EH (cell line): ENCODE results near the gene ST6GAL1.
"Not testable (repeated sequence)": the region's sequence is repeated elsewhere in the genome, so short reads cannot be mapped to it uniquely, and the experiment has no call there.

Experiments used
- DNase-seq: peaks from one replicate; pipeline ENCODE4 v3.0.0-alpha.2; 2015; ENCODE audit warnings: low read depth

Gene ST6GAL1

DNA sequence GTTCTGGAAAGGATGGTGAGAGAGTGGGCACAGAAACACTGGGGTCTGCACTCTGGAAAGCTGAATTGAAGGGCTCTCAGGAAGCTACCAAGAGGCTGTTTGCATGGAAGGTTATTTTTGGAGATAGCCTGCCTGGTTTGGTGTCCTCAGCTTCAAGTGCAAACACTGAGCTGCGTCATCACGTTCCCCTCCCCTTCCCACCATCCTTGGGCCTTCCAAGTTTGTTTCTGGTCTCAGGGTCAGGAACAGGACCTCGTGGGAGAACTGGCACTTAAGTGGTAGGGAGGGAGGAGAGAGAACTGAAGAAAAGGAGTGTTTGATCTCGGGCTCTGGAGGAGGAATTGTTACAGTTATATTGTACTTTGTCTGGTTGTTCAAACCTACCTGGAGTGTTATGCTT lies 10.6 kb downstream of the ST6GAL1 start:
- DNase-seq: no peak

- DNase-seq: no peak
These were observed 11.8 kb downstream of the ST6GAL1 start for GRCh38 chr3:186942168-186942567.

GRCh38 chr3:186945255-186945823 lies 15.0 kb downstream of the ST6GAL1 start:
- DNase-seq: no peak

GRCh38 chr3:186946756-186947375 lies 16.5 kb downstream of the ST6GAL1 start:
- DNase-seq: no peak

GRCh38 chr3:186949281-186949982 lies 19.1 kb downstream of the ST6GAL1 start:
- DNase-seq: peak; percentile 9

- no peak for DNase-seq
These were observed 20.2 kb downstream of the ST6GAL1 start for GRCh38 chr3:186950402-186951093.

DNA sequence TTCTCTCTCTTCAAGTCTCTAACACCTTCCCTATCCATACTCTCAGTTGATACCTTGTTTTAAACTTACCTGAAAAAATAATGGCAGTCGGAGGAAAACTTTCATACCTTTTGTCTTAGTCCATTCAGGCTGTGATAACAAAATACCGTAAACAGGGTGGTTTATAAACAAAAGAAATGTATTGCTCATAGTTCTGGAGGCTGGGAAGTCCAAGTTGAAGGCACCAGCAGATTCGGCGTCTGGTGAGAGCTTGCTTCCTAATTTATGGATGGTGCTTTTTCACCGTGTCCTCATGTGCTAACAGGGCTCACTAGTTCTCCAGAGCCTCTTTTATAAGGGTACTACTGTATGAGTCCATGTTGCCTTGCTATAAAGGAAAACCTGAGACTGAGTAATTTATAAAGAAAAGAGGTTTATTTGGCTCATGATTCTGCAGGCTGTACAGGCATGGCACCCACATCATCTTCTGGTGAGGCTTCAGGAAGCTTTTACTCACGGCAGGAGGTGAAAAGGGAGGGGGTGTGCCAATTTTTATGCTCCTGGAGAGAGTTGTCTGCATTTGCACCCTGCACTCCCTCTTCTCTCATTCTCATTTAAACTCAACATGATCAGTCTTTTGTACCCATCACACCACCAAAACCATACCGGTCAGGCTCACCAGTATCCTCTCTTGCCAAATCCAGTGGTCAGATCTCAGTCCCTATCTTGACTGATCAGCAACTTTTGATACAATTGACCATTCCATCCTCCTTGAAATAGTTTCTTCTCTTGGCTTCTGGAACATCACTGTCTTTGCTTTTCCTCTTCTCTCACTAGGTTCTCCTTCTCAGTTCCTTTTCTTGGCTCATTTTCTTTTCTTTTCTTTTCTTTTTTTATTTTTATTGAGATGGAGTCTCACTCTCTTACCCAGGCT lies 21.6 kb downstream of the ST6GAL1 start:
- no peak for DNase-seq

DNA sequence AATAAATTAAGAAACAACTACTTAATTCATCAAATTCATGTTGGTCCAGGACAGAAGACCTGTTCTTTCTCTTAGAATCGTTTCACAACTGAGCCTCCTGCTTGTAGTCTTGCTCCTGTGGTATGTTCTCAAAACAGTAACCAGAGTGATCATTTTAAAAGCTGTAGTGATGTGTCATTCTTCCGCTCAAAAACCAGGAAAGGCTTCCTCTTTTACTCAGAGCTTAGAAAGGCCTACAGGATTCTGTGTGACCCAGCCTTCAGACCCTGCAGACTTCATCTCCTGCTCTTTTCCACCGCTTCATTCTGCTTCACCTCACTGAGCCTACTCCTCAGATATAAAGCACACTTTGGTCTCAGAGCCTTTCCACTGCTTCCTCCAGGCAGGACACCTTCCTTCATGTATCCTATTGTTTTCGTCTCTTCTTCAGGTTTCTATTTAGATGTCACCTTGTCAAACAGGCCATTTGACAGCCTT lies 22.7 kb downstream of the ST6GAL1 start:
- peak; percentile 62 for DNase-seq

- DNase-seq: peak; percentile 35
These were observed 23.8 kb downstream of the ST6GAL1 start for GRCh38 chr3:186953992-186954699.

GRCh38 chr3:186955898-186956696 lies 25.8 kb downstream of the ST6GAL1 start:
- peak; percentile 18 for DNase-seq

- no peak for DNase-seq
These were observed 28.8 kb downstream of the ST6GAL1 start for GRCh38 chr3:186959029-186959624.

DNA sequence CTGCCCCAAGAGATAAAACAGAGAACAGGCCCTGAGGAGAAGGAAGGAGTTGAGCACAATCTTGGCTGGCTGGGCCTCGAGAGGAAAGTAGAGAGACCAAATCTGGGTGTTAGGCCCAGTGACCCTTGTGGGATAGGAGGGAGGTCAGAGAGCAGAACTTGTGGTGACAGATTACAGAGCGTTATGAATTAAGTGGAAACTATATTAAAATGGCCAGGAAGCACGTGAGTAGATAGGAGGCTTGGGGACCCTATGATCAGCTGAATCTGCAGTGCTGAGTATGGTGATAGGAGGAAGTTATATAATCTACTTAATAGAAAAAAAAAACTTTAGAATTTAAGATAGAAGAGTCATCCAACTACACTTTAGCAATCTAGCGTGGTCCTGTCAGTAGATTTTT lies 30.0 kb downstream of the ST6GAL1 start:
- no peak for DNase-seq

DNA sequence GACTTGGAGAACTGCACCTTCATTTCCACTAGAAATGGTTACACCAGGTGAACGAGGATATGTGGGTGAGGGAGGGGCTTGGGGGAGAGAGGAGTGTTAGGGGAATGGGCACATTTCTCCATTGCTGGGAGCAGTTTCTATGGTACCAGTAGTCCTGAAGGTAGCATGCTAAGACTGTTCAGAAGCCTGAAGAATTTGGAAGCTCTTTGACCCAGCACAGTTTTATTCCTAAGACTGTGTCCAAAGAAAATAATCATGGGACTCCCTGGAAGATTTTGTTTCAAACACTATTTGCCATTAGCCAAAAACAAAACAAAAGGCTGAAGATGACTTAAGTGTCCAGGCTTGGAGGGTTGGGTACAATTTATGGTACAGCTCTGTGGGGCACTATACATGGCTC lies 32.1 kb downstream of the ST6GAL1 start:
- peak; percentile 9 for DNase-seq

- DNase-seq: no peak
These were observed 33.3 kb downstream of the ST6GAL1 start for GRCh38 chr3:186963636-186964035.

DNA sequence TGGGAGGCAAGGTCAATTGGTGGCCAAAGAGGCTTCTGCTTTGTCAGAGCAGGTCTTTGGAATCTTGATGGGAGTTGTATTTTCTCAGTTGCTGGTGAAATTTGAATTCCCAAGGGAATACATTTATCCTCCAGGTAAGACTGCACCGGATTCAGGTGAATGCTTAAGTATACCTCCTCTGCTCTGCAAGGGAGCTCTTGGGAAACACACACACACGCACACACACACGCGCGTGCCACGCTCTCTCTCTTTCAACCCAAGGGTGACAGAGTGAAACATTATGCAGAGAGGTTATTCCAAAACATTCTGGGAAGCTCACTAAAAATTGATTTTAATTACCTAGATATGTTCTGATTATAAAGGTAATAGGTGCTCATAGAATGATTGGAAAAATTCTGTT lies 33.7 kb downstream of the ST6GAL1 start:
- DNase-seq: no peak

GRCh38 chr3:186964616-186965015 lies 34.3 kb downstream of the ST6GAL1 start:
- no peak for DNase-seq

GRCh38 chr3:186965141-186965879 lies 35.0 kb downstream of the ST6GAL1 start:
- DNase-seq: peak; percentile 8

GRCh38 chr3:186966406-186966805 lies 36.1 kb downstream of the ST6GAL1 start:
- no peak for DNase-seq

DNA sequence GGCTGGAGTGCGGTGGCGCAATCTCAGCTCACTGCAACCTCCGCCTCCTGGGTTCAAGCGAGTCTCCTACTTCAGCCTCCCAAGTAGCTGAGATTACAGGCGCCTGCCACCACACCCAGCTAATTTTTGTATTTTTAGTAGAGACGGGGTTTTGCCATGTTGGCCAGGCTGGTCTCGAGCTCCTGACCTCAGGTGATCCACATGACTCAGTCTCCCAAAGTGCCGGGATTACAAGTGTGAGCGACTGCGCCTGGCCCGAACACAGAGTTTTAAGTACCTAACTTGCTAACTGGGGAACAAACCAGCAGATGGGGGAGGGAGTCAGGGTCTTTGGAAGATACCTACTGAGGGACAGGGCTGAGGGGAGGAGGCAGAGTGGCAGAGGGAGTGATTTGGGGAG lies 36.9 kb downstream of the ST6GAL1 start:
- DNase-seq: not testable (repeated sequence)
